ENCODE results near the gene CORO1C.
"Not testable (repeated sequence)": the region's sequence is repeated elsewhere in the genome, so short reads cannot be mapped to it uniquely, and the experiment has no call there.

The CORO1C gene

DNA sequence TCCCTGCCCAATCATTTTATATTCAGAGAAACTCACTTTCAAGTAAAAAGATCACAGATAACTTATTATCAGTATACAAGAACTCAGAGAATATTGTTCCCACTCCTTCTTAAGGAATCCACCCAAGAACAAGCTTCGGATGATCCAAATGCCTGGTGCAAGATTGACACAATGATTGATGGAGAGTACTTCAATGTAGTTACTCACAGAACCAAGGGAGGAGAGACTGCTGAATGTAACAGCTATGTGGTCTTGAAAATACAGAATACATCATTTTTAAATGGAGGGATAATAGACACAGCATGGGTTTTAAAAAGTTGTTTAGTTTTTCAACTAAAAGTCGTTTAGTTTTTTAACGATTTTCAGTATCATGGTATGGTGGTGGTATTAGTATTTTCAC lies 59.3 kb downstream of the CORO1C start:
- DNase-seq (ENCODE audit: low read depth): no peak

DNA sequence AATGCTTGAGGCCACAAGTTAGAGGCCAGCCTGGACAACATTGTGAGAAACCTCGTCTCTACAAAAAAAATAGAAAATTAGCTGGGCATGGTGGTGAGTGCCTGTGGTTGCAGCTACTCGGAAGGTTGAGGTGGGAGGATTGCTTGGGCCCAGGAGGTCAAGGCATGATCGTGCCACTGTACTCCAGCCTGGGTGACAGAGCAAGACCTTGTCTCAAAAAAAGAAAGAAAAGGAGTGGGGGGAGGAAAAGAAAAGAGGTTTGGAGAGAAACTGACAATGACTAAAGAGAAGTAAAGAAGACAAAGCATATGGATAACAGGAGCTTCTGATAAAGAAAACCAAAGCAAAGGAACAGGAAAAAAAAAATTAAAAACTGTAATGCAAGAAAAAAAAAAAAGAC lies 60.2 kb downstream of the CORO1C start:
- no peak for DNase-seq (ENCODE audit: low read depth)

DNA sequence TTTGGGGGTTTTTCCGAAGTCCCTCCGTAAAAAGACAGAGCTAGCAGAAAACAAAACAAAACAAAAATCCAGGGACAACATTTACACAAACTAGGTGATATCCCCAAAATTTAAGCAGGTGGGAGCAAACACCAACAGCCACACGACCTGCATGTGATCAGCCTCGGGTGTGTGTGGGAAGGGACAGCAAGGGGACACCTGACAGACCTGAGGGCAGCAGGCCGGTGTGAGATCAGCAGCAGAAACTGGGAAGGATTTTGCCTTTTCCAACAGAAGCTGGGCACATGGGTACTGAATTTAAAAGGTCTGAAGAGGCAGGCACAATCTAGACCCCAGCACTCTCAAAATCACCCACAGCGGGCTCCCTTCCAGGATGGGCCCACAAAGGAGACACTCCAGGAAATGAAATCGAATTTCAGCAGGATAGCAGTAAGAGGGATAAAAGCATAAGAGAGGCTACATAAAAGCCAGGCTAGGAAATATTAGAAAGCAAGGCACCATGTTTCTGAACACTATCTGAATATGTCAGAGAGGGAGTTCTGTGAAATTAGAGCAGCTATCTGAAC lies 61.2 kb downstream of the CORO1C start:
- no peak for DNase-seq (ENCODE audit: low read depth)

DNA sequence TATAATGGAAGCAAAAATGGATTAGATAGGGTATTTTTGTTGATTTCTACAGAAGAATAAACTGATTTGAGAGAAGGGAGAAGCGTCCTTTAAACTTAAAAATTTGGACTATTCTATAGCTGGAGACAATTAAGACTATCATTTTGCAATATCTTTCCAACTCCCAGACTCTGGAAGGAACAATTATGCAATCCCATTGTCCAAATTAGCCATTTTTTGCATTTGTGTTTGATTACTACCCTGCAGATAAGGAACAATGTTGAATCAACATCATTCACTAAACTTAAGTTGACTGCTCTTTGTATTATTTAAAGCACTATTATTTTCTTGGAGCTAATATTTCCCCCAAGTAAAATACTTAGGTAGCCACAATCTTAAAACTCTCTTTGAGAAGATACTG lies 62.8 kb downstream of the CORO1C start:
- peak; percentile 52 for DNase-seq (ENCODE audit: low read depth)

DNA sequence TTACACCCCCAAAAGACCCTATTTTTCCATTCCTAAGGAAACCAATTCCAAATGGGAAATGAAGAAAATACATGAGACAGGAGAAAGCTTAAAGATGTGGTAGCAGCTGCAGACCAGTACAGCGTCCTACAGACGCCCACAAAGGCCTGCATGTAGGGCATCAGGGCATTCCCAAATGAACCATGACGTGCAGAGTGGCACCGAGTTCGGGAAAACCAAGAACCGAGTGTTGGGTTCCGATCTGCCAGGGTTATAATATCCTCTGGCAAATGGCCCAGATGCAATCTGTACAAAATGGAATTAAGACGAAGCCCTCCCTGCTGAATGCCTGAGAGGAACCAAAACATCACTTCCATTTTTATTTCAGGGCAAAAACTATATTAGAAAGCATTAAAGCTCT lies 63.3 kb downstream of the CORO1C start:
- DNase-seq (ENCODE audit: low read depth): no peak

DNA sequence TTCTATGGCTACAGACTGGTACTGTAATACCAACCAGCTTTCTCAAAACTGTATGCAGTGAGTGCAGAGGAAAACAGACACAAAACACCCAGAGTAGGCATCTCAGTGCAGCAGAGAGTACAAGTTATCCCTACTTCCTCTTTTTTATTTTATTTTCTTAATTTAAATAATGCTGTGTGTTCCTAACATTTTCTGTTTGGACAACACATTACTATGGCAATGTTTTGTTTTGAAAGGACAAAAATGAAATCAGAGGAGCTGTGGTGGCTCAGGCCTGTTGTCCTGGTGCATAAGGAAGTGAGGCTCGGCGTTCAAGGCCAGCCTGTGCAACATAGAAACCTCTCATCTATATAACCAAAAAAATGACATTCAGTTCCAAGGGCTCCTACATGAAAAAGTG lies 64.0 kb downstream of the CORO1C start:
- DNase-seq (ENCODE audit: low read depth): no peak

DNA sequence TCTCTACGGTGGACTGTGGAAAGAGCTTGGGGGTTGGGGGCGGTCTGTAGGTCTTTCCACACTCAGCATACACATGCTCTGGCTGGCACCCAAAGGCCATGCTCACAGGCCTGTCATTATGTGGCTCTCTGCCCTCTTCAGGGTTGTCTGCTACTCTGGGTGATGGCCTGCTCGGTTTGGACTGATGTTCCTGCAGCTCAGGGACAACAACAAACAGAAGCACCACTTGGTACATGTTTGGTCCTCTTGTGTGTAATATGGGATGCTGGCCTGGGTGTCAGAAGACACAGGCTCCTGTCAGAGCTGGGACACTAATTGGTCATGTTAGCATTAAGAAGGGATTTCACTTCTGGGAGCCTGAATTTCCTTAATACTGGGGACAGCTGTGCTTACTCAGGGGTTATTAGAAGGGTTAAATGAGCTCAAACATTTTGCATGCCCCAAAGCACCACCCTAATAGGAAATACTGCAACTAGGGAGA lies 64.9 kb downstream of the CORO1C start:
- peak; percentile 57 for DNase-seq (ENCODE audit: low read depth)

DNA sequence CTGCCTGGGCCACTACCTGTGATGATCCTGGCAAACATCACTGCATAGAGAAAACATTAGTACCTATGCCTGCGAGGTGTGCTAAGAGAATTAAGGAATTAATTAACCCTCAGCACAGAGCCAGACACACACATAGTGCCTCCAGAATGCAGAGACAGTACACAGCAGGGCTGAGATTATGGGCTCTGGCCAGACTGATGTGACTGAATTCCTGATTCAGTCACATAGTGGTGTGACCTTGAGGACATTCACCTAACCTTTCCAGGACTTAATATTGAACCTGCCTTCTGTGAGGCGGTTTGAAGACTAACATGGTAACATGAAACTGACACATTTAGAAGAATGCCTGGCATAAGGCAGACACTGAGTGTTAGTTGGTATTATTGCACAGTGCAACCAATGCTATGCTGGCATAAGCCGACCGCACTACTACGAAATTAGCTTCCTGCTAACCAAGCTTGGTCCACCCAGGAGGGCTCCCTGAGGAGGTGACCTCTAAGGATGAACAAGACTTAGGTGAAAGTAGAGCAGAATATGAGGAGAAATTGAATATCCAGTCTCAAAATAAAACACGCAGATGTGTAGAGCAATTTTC lies 65.6 kb downstream of the CORO1C start:
- DNase-seq (ENCODE audit: low read depth): no peak

DNA sequence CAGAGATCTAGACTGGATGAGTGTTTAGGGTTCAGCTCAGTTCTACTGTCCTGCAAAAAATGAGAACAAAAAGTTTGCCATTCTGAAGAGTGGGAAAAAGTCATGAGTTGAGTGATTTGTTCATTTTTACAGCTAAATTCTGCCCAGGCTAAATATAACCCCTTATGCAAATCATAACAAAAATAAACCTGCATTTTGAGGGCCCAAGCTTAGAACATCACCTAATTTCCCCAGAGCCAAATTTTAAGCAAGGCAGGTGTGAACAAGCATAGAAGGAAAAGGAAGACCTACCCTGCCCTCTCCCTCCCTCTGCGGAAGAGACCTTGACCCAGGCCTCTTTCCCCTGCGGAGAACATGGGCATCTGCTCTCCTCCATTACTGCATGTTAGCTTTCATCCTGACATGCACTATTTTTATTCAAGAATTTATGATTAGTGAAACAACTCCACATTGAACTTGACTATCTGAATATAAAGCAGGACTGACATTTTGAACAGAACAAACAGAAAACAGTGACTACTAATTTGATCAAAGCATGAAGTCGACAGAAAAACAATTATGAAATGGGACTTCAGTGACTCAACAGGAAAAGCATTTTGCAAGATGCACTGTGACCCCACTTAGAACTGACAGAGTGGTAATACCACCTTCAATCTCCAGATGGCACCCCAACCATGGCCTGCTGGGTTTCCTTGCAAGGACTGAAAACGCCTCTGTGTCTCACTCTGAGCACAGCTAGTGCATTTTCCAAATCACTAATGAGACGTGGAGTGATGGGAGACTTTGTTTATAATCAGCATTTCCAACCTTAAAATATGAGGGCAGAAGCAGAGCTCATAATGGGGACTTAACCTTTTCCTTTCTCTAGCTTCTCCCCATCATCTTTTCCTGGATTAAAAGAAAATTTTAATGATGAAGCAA lies 66.7 kb downstream of the CORO1C start:
- DNase-seq (ENCODE audit: low read depth): peak; percentile 96

DNA sequence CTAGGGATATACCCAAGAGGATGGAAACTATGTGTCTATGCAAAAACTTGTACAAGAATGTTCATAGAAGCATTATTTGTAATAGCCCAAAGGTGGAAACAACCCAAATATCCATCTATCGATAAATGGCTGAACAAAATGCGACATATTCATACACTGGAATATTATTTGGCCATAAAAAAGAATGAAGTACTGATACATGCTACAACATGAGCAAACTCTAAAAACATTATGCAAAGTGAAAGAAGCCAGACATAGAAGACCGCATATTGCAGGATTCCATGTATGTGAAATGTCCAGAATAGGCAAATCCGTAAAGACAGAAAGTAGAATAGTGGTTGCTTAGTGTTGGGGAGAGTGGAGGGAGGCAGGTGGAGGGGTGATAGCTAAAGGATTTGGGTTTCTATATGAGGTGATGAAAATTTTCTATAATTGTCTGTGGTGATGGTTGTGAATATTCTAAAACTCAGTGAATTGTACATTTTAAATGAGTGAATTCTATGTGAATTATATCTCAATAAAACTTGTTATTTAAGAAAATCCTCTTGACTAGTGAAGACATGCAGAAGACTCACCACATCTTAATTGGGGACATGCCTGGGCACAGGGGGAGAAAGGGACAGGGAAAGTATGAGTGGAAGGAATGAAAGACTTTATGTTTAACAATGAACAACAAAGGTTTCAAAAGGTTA lies 67.8 kb downstream of the CORO1C start:
- DNase-seq (ENCODE audit: low read depth): no peak

DNA sequence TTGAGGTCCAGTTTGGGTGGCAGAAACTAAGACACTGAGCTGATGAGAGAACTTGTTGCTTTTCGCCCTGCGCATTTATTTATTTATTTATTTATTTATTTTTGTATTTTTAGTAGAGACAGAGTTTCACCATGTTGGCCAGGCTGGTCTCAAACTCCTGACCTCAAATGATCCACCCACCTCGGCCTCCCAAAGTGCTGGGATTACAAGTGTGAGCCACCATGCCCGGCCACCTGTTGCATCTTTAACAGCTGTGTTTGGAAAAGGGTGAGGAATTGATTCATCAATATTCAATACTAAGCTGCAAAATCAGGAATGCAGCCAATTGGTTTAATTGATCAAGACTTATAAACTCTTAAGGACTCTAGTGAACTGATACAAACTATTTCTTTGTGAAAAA lies 73.2 kb downstream of the CORO1C start:
- DNase-seq (ENCODE audit: low read depth): not testable (repeated sequence)

DNA sequence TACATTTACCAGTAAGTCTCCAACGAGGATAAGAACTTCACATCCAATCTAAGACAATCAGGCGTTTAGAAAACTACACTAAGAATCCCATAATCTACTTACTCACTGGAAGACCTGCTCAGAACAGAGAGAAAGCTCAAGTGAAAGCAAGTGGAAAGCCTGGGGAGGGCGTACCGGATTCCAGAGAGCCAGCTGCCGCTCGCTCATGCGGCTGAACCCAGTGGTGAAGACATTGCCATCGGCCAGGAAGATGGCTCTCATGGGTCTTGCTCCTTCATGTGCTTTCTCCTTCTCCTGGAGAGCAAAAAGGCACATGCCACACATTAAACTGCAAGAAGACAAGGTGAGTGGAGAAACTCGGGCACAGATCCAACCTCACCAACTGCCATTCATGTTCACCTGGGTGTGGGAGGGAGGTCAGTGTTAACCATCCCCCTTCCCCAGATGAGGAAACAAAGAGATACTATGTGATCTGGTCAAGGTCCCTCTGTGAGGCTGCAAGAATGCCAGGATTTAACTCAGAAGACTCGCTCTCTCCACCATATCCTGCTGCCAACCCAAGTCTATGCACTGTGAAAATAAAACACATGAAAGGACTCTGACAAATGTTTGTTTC lies 74.1 kb downstream of the CORO1C start:
- no peak for DNase-seq (ENCODE audit: low read depth)

DNA sequence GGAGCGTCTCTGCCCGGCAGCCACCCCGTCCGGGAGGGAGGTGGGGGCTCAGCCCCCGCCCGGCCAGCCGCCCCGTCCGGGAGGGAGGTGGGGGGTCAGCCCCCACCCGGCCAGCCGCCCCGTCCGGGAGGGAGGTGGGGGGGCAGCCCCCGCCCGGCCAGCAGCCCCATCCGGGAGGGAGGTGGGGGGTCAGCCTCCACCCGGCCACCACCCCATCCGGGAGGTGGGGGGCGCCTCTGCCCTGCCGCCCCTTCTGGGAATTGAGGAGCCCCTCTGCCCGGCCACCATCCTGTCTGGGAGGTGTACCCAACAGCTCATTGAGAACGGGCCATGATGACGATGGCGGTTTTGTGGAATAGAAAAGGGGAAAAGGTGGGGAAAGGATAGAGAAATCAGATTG lies 75.1 kb downstream of the CORO1C start:
- DNase-seq (ENCODE audit: low read depth): not testable (repeated sequence)

DNA sequence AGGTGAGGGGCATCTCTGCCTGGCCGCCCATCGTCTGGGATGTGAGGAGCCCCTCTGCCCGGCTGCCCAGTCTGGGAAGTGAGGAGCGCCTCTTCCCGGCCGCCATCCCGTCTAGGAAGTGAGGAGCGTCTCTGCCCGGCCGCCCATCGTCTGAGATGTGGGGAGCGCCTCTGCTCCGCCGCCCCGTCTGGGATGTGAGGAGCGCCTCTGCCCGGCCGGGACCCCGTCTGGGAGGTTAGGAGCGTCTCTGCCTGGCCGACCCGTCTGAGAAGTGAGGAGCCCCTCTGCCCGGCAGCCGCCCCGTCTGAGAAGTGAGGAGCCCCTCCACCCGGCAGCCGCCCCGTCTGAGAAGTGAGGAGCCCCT lies 75.5 kb downstream of the CORO1C start:
- DNase-seq (ENCODE audit: low read depth): not testable (repeated sequence)

DNA sequence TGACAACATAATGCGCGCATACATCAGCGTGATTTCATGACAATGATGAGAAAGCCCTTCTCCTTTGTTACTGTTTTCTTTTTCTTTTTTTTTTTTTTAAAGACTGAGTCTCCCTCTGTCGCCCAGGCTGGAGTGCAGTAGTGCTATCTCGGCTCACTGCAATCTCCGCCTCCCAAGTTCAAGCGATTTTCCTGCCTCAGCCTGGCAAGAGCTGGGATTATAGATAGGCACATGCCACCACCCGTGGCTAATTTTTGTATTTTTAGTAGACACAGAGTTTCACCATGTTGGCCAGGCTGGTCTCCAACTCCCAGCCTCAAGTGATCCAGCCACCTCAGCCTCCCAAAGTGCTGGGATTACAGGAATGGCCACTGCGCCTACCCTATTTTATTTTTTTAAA lies 76.7 kb downstream of the CORO1C start:
- not testable (repeated sequence) for DNase-seq (ENCODE audit: low read depth)

DNA sequence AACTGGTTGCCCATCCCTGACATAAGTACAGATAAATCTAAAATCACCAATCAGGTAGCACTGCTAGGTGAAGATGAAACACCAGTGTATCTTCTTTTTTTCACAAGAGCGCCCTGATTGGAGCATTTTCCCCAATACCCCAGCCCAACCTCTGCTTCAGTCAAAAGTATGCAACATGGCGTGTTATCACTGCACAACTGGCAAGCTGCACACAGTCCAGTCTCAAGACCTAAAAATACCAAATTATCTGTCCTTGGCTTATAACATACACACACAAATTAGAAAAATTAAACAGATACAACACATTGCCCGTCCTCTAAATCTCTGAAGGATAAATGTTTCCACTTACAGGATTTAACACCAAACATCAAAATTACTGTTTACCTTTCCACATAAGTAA lies 77.4 kb downstream of the CORO1C start:
- no peak for DNase-seq (ENCODE audit: low read depth)

DNA sequence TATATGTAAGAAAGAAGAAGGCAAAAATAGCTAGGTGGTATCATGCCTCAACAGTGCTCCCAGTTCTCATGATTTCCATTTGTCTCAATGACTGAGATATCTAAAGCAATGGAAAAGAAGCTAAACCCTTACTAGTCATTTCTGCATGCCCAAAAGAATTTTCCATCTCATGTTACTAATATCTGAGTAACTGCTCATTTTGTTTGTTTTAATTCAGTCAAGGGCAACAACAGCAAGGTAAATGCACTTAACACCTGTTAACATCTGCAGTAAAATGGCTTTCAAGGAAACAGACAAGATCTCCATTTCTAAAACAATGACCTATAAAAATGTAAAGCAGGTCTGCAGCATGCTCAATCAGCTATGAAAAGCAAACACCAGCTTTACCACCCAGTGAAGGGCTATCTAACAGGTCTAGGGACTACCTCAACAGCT lies 78.2 kb downstream of the CORO1C start:
- no peak for DNase-seq (ENCODE audit: low read depth)

DNA sequence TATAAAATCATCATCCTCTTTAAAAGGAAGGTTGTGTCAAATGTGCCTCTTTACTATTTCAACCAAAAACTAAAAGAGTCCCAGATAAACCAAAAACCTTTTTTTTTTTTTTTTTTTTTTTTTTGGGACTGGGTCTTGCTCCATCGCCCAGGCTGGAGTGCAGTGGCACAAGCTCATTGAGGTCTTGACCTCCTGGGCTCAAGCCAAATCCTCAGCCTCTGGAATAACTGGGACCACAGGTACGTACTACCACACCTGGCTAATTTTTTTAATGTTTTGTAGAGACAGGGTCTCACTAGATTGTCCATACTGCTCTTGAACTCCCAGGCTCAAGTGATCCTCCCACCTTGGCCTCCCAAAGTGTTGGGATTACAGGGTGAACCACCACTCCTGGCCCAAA lies 81.2 kb downstream of the CORO1C start:
- no peak for DNase-seq (ENCODE audit: low read depth)

DNA sequence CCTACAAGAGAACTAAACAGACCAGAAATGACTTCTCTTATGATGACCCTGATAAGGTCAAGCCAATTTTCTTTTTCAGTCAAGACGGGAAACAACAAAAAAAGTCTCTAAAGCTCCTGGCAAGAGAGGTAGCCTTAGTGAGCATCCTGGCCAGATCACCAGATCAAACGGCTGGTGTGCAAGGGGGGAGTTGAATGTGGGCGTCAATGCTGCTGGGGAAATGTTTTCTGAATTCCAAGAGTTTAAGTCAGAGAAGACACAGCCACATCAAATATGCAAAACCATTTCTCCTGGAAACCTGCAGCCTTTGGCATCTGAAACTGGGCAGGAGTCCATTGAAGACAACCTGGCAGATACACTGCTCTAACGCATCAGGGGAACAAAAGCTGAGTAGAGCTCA lies 81.6 kb downstream of the CORO1C start:
- peak; percentile 92 for DNase-seq (ENCODE audit: low read depth)

DNA sequence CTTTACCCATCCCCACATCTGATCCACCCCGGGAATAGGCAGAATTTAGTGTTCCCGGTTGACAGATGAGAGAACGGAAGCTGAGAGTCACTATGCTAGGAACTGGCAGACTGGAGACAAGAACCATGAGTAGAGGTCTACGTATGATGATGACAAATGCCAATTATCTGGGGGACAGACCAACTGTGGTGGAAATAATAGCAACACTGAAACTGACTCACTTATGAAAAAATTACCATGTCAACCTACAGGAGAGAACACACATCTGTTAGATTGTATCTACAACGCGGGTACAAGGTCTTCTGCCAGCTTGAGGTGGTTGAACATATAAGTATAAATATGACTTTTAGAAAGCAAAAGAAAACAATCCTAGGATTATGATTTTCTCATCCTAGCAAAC lies 82.2 kb downstream of the CORO1C start:
- DNase-seq (ENCODE audit: low read depth): peak; percentile 58

DNA sequence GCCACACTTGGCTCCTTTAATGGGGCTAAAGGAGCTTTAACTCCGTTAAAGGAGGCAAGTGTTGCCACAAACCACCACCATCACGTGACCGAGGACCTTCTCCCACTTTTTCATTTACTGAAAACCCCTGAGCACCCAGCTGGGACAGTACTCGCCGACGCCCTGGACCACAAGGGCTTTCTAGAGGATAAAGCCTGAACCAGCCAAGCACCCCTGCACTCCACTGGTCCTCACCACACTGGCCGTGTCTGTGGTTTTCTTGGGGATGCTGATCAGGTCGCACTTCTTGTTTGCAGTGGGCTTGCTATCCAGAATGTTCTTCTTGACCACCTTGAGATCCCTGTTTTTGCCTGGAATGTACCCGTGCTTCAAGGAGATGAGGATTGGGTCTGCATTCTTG lies 82.9 kb downstream of the CORO1C start:
- no peak for DNase-seq (ENCODE audit: low read depth)
